NCI-H2107 (cell line): Measurements from ENCODE around the gene XRN2.
A peak's percentile ranks its signal among the peaks of the same experiment; 100 is the strongest.

Experiments
- DNase-seq: peaks from one replicate; lab custom pipeline; 2025; lab: John Stamatoyannopoulos, UW

XRN2 gene

DNA sequence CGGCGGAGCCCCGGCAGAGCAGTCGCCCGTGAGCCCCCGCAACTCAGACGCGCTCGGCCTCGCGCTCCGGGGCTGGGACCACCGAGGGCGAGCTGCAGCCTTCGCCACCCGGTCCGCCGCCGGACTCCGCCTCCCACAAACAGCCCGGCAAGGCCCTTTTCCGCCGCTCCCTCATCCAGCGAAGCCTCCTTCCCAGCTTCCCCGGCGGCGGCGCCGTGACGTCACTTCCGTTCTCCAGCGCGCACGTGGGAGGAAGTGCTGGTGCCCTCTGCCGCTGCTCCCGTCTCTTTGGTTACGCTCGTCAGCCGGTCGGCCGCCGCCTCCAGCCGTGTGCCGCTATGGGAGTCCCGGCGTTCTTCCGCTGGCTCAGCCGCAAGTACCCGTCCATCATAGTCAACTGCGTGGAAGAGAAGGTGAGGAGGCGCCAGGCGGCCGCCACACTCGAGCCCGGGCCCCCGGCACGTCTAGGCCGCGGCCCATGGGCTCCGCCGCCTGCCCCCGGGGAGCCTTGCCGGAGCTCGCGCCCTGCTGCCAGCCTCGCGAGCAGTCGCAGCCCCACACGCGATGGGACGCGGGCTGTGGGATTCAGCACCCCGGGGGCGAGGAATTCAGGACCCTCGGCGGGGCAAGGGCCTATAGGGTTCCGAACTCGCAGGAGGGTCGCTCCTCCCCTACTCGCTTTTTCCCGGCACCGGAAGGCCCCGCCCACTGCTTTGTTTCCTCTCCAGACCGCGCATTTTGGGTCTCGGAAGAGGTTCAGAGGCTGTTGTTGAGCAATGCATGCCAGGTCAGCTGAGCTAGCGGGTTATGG is at the start of gene XRN2:
Gene XRN2, plus strand, starts transcription at position 271 of the 811 bp plus-strand sequence. Its CDS starts 68 bp downstream, at position 339.
- DNase-seq, result peak; percentile 81

DNA sequence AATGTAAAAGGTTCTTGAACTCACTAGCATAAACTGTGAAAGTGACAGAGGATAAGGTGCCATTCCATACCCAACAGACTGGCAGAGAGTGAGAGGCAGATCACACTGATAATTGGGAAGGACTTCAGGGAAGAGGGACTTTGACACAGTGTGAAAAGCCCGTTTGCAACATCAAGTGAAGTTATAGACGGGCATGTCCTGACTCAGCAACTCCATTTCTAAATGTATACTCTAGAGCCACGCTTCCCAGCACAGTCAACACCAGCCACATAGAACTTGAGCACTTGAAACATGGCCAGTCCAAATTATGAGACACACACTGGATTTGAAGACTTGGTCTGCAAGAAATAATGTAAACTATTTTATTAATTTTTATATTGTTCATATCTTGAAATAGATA is 45.9 kb upstream of the XRN2 start:
- DNase-seq, result no peak

- no peak for DNase-seq
These were observed 44.7 kb upstream of the XRN2 start for GRCh38 chr20:21258411-21258810.

DNA sequence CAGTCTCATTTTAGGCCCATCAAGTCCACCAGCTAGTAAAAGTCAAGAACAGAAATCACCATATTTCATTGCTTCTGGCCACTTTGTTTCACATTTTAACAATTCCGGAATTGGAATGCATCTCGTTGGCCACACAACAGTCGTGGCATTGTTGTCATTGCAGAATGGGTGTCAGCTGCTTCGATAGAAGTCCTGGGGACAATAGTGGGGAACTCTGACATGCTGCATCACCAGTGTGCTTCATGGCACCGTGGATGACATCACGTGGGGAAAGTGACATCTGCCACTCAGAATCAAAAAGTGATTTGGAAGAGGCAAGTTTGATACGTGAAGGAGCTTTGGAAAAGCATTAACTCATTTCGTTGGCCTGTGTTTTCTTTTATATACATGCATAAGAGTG is 43.8 kb upstream of the XRN2 start:
- no peak for DNase-seq

- DNase-seq, result no peak
These were observed 40.3 kb upstream of the XRN2 start for GRCh38 chr20:21262812-21263211.

DNA sequence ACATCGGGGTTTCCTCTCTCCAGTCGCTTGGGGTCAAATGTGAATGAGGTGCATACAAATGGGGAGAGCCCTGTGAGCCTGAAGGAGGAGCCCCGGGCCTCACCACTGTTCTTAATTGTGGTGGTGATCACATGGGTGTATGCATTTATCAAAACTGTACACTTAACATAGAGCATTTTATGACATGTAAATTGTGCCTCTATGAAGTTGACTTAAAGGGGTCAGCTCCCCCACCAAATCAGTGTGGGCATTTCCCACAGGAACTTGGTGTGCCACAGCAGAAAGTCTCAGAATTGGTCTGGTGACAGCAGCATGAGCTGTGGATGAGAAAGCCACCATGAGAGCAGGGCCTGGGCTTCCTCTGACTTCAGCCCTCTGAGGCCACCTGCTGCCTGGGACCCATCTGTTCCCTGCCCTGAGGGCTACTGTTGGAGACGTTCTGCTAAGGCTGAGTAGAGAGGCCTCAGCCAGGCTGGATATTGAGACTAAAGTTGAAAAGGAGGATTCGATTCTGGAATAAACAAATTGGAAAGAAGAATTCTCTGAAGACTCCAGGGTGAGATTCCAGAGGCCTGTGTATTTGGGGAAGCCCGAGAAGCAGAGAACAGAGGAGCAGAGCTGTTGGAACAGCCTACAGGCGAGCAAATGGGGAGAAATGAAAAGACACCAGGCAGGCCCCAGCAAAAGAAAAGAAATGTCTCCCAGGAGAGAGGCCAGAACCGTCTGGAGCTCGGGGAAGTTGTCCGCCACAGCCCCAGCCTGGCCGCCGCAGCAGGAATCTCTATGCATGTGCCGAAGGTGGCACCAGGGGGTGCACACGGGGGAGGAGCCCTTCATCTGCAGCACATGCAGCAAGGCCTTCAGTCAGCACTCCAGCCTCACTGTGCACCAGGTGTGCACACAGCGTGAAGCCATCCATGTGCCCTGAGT is 37.6 kb upstream of the XRN2 start:
- DNase-seq, result no peak

- DNase-seq, result no peak
These were observed 37.0 kb upstream of the XRN2 start for GRCh38 chr20:21266191-21266536.

DNA sequence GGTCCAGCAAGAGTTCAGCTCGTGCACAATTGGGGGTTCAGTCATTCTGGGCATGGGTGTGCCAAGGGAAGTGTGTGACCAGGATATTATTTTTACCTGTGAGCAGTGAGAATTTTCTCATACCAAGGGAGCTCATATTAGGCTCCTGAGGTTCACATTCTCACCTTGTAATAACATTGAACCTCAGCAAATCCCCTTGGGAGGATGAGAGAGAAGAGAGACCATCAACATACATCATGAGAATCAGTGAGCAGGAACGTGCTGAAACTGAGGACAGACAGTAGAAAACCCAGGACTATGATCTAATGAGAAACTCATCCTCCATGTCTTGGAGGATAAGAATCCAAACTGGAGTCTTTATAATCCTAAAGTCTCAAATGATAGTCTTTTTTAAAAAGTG is 33.4 kb upstream of the XRN2 start:
- no peak for DNase-seq

DNA sequence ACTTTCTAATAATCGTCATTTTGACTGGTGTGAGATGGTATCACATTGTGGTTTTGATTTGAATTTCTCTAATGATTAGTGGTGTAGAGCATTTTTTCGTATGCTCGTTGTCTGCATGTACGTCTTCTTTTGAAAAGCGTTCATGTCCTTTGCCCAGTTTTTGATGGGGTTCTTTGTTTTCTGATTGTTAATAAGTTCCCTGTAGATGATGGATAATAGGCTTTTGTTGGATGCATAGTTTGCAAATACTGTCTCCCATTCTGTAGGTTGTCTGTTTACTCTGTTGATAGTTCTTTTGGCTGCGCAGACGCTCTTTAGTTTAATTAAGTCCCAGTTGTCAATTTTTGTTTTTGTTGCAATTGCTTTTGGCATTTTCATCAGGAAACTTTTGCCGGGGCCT is 32.3 kb upstream of the XRN2 start:
- no peak for DNase-seq

DNA sequence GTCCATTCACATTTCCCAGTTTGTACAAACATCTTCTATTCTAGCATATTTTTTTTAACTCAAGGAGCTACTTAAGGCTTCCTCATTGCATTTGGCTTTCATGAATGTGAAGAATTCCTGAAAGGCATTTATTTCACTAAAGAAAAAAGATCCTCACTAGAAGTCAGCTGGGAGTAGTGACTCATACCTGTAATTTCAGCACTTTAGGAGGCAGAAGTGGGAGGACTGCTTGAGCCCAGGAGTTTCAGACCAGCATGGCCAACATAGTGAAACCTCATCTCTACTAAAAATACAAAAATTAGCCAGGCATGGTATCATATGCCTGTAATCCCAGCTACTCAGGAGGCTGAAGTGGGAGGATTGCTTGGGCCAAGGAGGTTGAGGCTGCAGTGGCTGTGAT is 30.9 kb upstream of the XRN2 start:
- no peak for DNase-seq

DNA sequence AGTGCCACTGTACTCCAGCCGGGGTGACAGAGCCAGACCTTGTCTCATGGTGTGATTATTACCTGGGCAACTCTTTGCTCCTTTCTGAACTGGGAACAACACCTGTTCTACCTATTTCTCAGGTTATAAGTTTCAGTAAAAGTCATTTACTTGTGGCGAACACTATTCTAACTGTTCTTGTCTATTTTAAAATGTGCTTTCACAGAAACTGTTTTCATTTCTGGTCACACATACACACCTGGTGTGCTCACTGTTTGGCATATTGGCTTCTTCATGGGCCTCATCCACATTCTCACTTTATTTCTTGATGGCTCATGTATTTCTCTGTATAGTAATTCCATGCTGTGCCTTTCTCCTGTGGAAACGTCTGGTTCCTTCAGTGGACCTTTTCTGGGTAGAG is 30.5 kb upstream of the XRN2 start:
- DNase-seq, result no peak

GRCh38 chr20:21273755-21274386 is 29.3 kb upstream of the XRN2 start:
- DNase-seq, result no peak

- no peak for DNase-seq
These were observed 24.3 kb upstream of the XRN2 start for GRCh38 chr20:21278829-21279228.

DNA sequence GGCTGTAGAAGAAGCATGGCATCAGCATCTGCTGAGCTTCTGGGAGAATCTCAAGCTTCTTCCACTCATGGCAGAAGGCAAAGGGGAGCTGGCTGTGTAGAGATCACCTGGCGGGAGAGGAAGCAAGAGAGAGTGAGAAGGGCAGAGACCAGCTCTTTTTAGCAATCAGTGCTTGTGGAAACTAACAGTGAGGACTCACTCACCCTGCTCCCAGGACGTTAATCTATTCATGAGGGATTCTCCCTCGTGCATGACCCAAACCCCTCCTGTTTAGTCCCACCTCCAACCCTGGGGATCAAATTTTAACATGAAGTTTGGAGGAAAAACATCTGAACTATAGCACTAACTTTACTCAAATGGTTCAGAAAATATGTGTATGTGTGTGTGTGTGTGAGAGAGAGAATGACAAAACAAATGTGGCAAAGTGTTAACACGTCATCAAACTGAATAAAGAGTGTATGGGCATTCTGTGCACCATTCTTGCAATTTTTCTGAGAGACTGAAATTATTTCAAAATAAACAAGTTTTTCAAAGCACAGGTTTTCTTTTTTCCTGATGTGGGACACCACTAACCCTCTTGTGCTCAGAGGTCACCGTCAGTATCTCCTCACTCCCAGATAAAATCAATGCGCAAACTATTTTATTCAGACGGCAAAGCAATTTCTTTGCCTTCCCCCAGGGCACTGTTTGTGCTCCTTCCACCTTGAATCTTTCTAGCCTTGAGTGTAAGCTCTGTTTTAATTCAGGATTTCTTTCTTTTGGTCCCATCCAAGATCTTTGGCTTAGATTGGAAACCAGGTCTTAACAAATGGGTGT is 23.2 kb upstream of the XRN2 start:
- no peak for DNase-seq

DNA sequence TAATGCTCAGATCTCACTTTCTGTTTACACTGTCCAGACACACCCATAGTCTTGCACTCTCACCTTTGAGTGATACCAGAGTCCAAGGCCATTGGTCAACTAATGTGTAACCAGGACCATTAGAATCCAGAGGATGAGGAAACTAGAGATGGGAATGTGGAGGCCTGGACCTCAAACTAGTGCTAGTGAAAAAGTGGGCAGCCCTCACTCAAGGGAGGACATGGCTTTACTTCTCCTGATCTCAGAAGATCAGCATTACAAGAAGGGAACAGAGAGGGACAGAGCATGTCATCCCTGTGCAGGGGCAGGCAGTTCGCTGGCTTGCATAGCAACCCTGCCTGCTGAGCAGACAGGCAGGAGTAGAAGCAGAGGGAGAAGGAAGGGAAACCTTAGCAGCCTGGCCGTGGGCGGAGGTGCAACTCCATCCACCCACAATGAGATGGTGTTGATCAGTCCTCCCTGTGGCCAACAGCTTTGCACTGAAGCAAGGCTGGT is 22.6 kb upstream of the XRN2 start:
- no peak for DNase-seq

GRCh38 chr20:21286775-21287174 is 16.4 kb upstream of the XRN2 start:
- DNase-seq, result no peak

- no peak for DNase-seq
These were observed 14.4 kb upstream of the XRN2 start for GRCh38 chr20:21288587-21289370.

- DNase-seq, result no peak
These were observed 13.5 kb upstream of the XRN2 start for GRCh38 chr20:21289651-21290050.

- no peak for DNase-seq
These were observed 12.1 kb upstream of the XRN2 start for GRCh38 chr20:21291026-21291425.

GRCh38 chr20:21294755-21295154 is 8.4 kb upstream of the XRN2 start:
- no peak for DNase-seq
